ENCODE measurements around the gene STXBP5L.

- TF ChIP-seq CTCF (IDR thresholded peaks at IDR 0.05; ENCODE audit: low read depth, low read length) = no peak
- TF ChIP-seq POLR2A (IDR thresholded peaks at IDR 0.05; ENCODE audit: extremely low read depth, insufficient read length) = no peak
Measured at GRCh38 chr3:121165397-121165837, 257.4 kb downstream of the STXBP5L start.

All from NB4 (cell line).